Spinal cord (tissue), 10 donors: ENCODE data around the gene VBP1. TPM values are rescaled to one million over a fixed set of nuclear protein-coding genes. Genes with fewer than 3 reads are reported as not detected.

Experiments
- DNase-seq, 6 donors: peaks; one replicate each; pipeline versions ENCODE4 v3.0.0 to v3.0.0-alpha.2; 2013 to 2015; ENCODE audit warnings: low spot score in 6 of 6, low read depth in 4 of 6
- H3K27ac ChIP-seq: one replicate; pipeline ENCODE4 v1.5.1; 2013; ENCODE audit warnings: low read depth, low read length, control low read depth
- H3K27me3 ChIP-seq: one replicate; pipeline ENCODE4 v1.6.1; 2013; ENCODE audit warnings: low read length; ENCODE audit not compliant: control insufficient read depth, insufficient read depth
- H3K36me3 ChIP-seq: one replicate; pipeline ENCODE4 v1.6.1; 2013; ENCODE audit warnings: low read length; ENCODE audit not compliant: control insufficient read depth, insufficient read depth
- H3K4me1 ChIP-seq: one replicate; pipeline ENCODE4 v1.6.1; 2013; ENCODE audit warnings: low read length; ENCODE audit not compliant: control insufficient read depth, insufficient read depth
- H3K4me3 ChIP-seq: one replicate; pipeline ENCODE4 v1.5.1; 2013; ENCODE audit warnings: low read depth, low read length, control low read depth
- H3K9me3 ChIP-seq: one replicate; pipeline ENCODE4 v1.6.1; 2013; ENCODE audit warnings: low read length; ENCODE audit not compliant: control insufficient read depth, insufficient read depth
- WGBS: methylation state at CpG from one replicate; pipeline ENCODE4 v1.1.5; 2013; ENCODE audit warnings: missing lambda C conversion rate; ENCODE audit not compliant: insufficient coverage; 5-methylcytosine and 5-hydroxymethylcytosine counted together
- long read RNA-seq, 4 donors: transcript quantifications; one replicate each; lab custom pipeline, GENCODE V29; 2026
- polyA plus RNA-seq, 2 donors: library from polyadenylated mRNA; unstranded; fragments of 120-200 nt; gene quantifications; one replicate each; pipeline ENCODE4 v1.2.1, GENCODE V29; 2013; ENCODE audit not compliant: insufficient read length in 2 of 2
- total RNA-seq, 2 donors: library from RNA; depleted of rRNA in 1 of 2; stranded (reverse); fragments of 120-200 nt in 1 of 2; fragments of >200 nt in 1 of 2; gene quantifications; one replicate each; pipeline versions ENCODE4 v1.2.3 to v1.2.4, GENCODE V29; 2013 to 2014
- donor health status: healthy.

The VBP1 gene, protein sequence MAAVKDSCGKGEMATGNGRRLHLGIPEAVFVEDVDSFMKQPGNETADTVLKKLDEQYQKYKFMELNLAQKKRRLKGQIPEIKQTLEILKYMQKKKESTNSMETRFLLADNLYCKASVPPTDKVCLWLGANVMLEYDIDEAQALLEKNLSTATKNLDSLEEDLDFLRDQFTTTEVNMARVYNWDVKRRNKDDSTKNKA
- total RNA-seq (100 to 1,000 TPM in 1 of 2 donors, 10 to 100 TPM in 1; 81.5 to 142 TPM), polyA plus RNA-seq (100 to 1,000 TPM; 123 to 158 TPM)
- long read RNA-seq, donor 1, transcript VBP1-201 (6 exons, 1,686 nt): major isoform, 71 of 72 reads
- long read RNA-seq, donor 1, partial matches to known transcripts: 0 of 72 reads
- long read RNA-seq, donor 1, other reads (novel, unspliced or antisense): 0 of 72 reads
- long read RNA-seq, donor 2, transcript VBP1-201 (6 exons, 1,686 nt): major isoform, 22 of 31 reads
- long read RNA-seq, donor 2, partial matches to known transcripts: 9 of 31 reads
- long read RNA-seq, donor 2, other reads (novel, unspliced or antisense): 0 of 31 reads
- long read RNA-seq, donor 3, transcript VBP1-201 (6 exons, 1,686 nt): major isoform, 24 of 24 reads
- long read RNA-seq, donor 3, partial matches to known transcripts: 0 of 24 reads
- long read RNA-seq, donor 3, other reads (novel, unspliced or antisense): 0 of 24 reads
- long read RNA-seq, donor 4, transcript VBP1-201 (6 exons, 1,686 nt): major isoform, 43 of 123 reads
- long read RNA-seq, donor 4, partial matches to known transcripts: 80 of 123 reads
- long read RNA-seq, donor 4, other reads (novel, unspliced or antisense): 0 of 123 reads

- WGBS: 31% methylated on average over 53 of the region's 53 CpGs
- no peaks in the 10 kb centered on the region for H3K27me3 ChIP-seq
- peak; percentile 63 to 98 (median 83) for DNase-seq
These were observed at the start of gene VBP1 for GRCh38 chrX:155216179-155216939. TSS of gene VBP1 (plus strand) at chrX:155216460. CDS start at chrX:155216483, 23 bp downstream.

DNA sequence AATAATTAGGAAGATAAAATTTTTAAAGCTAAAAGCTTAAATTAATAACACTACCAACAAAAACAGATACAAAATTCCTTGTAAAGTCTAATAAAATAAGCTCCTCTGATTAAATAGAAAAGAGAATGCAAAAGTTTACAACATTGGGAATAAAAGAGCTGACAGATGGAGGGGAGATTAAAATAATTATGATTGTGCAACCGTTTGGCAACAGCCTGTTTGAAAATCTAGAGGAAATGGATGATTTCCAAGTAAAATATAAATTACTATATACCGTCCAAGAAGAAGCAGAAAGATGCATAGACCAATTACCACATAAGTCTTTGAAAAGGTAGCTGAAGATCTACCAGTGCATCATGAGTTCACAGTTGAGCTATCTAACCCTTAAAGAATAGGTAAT, 46.4 kb upstream of the VBP1 start:
- no peak for DNase-seq
- no CpG with 5 or more reads among the region's 2 CpGs for WGBS
- Histone ChIP-seq H3K27ac (no peak overlapping the region), H3K4me3 (no peak overlapping the region), H3K4me1 (no peaks in the 10 kb centered on the region), H3K27me3 (no peaks in the 10 kb centered on the region), H3K9me3 (no peaks in the 10 kb centered on the region), H3K36me3 (no peaks in the 10 kb centered on the region)

More at GRCh38 chrX:155216179-155216939, at the start of gene VBP1:
- Histone ChIP-seq H3K4me1 (no peaks in the 10 kb centered on the region), H3K9me3 (peaks cover 2% of the 10 kb centered on the region), H3K36me3 (no peaks in the 10 kb centered on the region), H3K4me3 (peak within 1 kb of the TSS; percentile 70), H3K27ac (peak within 1 kb of the TSS; percentile 89)

- no peak overlapping the region for H3K4me3 ChIP-seq
- DNase-seq: no peak
- no peak overlapping the region for H3K27ac ChIP-seq
- H3K27me3 ChIP-seq: no peaks in the 10 kb centered on the region
- no peaks in the 10 kb centered on the region for H3K9me3 ChIP-seq
- no peaks in the 10 kb centered on the region for H3K36me3 ChIP-seq
- H3K4me1 ChIP-seq: no peaks in the 10 kb centered on the region
These were observed 36.8 kb upstream of the VBP1 start for GRCh38 chrX:155179346-155179997.

DNA sequence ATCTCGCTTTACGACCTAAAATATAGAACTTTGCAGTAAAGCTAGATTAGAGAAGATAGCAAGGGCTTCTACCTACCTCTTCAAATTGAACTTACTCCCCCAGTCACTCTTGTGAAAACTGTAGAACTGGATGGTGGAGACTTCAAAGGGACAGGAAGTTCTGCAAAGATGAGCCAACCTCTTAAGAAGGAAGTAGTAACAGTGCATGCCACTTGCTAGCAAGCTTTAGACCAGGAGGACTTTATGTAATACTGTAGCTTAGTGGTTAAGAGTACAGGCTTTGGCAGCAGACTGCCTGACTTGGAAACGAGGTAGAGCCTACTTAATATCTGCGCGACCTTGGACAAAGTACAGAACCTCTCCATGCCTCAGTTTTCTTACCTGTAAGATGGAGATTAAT, 27.5 kb upstream of the VBP1 start:
- no peaks in the 10 kb centered on the region for H3K36me3 ChIP-seq
- DNase-seq: no peak
- H3K4me3 ChIP-seq: no peak overlapping the region
- H3K27ac ChIP-seq: no peak overlapping the region
- no peaks in the 10 kb centered on the region for H3K4me1 ChIP-seq
- H3K27me3 ChIP-seq: no peaks in the 10 kb centered on the region
- peaks cover 2% of the 10 kb centered on the region for H3K9me3 ChIP-seq
- no CpG with 5 or more reads among the region's 5 CpGs for WGBS

- Histone ChIP-seq H3K27me3 (no peaks in the 10 kb centered on the region), H3K4me3 (no peak overlapping the region), H3K36me3 (no peaks in the 10 kb centered on the region), H3K9me3 (peaks cover 2% of the 10 kb centered on the region), H3K4me1 (no peaks in the 10 kb centered on the region), H3K27ac (no peak overlapping the region)
- WGBS: no CpG with 5 or more reads among the region's 3 CpGs
- DNase-seq: no peak
These were observed 5.1 kb upstream of the VBP1 start for GRCh38 chrX:155211208-155211607.

GRCh38 chrX:155213731-155214130, 2.5 kb upstream of the VBP1 start:
- peaks cover 2% of the 10 kb centered on the region for H3K9me3 ChIP-seq
- H3K4me1 ChIP-seq: no peaks in the 10 kb centered on the region
- WGBS: 61% methylated on average over 2 of the region's 4 CpGs
- H3K27me3 ChIP-seq: no peaks in the 10 kb centered on the region
- H3K27ac ChIP-seq: no peak overlapping the region
- no peaks in the 10 kb centered on the region for H3K36me3 ChIP-seq
- H3K4me3 ChIP-seq: no peak overlapping the region
- DNase-seq: no peak

DNA sequence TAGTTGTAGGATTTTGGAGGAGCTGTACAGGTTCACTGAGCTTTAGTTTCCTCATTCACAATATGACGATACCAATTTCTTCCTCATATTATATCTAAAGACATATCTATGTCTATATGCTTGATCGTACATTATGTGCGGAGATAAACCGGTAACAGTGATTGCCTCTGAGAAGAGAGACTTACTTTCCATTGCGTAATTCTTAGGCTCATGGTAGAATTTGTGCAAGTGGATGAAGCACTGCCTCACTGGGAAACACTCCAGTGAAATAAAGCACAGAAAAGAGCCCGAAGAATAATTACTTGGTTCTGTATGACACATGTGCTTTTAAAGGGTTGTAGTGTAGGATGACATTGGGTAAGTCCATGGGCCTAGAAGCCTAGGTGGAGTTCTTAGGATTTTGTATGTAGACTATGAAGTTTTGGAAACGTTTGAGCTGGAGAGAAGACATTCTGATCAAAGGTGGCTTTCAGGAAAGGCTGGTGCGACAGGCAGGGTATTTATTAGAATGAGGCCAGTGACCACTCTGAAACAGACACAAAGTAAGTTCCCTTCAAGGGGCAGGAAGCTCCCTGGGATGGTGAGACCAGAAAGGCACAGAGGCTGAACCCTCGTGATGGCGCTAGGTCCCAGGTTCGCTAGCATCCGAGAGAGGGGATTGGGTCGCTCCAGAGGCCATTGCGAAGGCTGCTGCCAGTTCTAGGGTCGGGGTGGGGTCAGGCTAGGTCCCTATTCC, 649 bp upstream of the VBP1 start:
- peaks cover 2% of the 10 kb centered on the region for H3K9me3 ChIP-seq
- peak overlapping the region; percentile 70 for H3K4me3 ChIP-seq
- peak in 2 of 6 donors; percentile 0 for DNase-seq
- peak overlapping the region; percentile 75 for H3K27ac ChIP-seq
- WGBS: 36% methylated on average over 12 of the region's 15 CpGs
- H3K36me3 ChIP-seq: no peaks in the 10 kb centered on the region
- H3K27me3 ChIP-seq: no peaks in the 10 kb centered on the region
- no peaks in the 10 kb centered on the region for H3K4me1 ChIP-seq

GRCh38 chrX:155216940-155217440, 730 bp downstream of the VBP1 start:
- H3K36me3 ChIP-seq: peaks cover under 1% of the 10 kb centered on the region
- no peaks in the 10 kb centered on the region for H3K4me1 ChIP-seq
- H3K4me3 ChIP-seq: peak overlapping the region; percentile 70
- H3K27me3 ChIP-seq: no peaks in the 10 kb centered on the region
- peaks cover 2% of the 10 kb centered on the region for H3K9me3 ChIP-seq
- DNase-seq: peak in 2 of 6 donors; percentile 0 to 15
- 29% methylated on average over 1 of the region's 11 CpGs for WGBS
- peak overlapping the region; percentile 89 for H3K27ac ChIP-seq
